ENCODE data around the gene SF3B6. TPM values are rescaled to one million over a fixed set of nuclear protein-coding genes. Genes with fewer than 3 reads are reported as not detected.

SF3B6 gene
- total and polyA plus RNA-seq, 9 of the 15 experiments (the other 6 are each of a cell fraction or from before 2014, with no cell fraction given) = 146 to 591 (median 295) TPM

GRCh38 chr2:24075915-24076848, at the start of gene SF3B6 (continued):
- TF ChIP-seq AFF4 (CRISPR knock-in tag; IDR thresholded peaks at IDR 0.05) (peak; percentile 81), ZNF79 (CRISPR knock-in tag; IDR thresholded peaks at IDR 0.05; ENCODE audit: low read depth) (no peak), SMAD2 (IDR thresholded peaks at IDR 0.05; ENCODE audit: low read depth, low read length) (no peak), ZNF551 (CRISPR knock-in tag; IDR thresholded peaks at IDR 0.05) (no peak), EGR1 (conservative IDR thresholded peaks at IDR 0.05) (peak; percentile 65), MNT (conservative IDR thresholded peaks at IDR 0.05) (peak; percentile 68 to 84), MAFF (IDR thresholded peaks at IDR 0.05; ENCODE audit: low read length) (no peak), ZBTB1 (CRISPR knock-in tag; IDR thresholded peaks at IDR 0.05; ENCODE audit: borderline replicate concordance, low read depth) (no peak), CTCFL (IDR thresholded peaks at IDR 0.05; ENCODE audit: borderline replicate concordance, insufficient read depth, low read depth, low read length, poor library complexity, severe bottlenecking) (no peak), ZNF408 (CRISPR knock-in tag; IDR thresholded peaks at IDR 0.05; ENCODE audit: low read depth) (no peak), ZNF274 (IDR thresholded peaks at IDR 0.05; ENCODE audit: borderline replicate concordance, low read depth, low read length) (no peak), GATA2 (CRISPR knock-in tag; IDR thresholded peaks at IDR 0.05) (no peak), E2F1 (CRISPR knock-in tag; IDR thresholded peaks at IDR 0.05) (0 out of 2 replicates have a peak, but pooled peaks have one; percentile 53), E2F5 (CRISPR knock-in tag; IDR thresholded peaks at IDR 0.05) (no peak), MXD1 (CRISPR knock-in tag; IDR thresholded peaks at IDR 0.05; ENCODE audit: borderline replicate concordance, poor library complexity, severe bottlenecking) (no peak)

Measured in K562 (cell line).